Keratinocyte (primary cell): ENCODE data around the gene YAP1. TPM values are rescaled to one million over a fixed set of nuclear protein-coding genes. Genes with fewer than 3 reads are reported as not detected.

Source experiments
- DNase-seq: peaks from one replicate; pipeline ENCODE4 v3.0.0-alpha.2; 2011; ENCODE audit warnings: low read depth, missing footprints, low spot score
- FAIRE-seq: peaks from 2 replicates; lab custom pipeline; 2011; peaks lifted over from hg19 to GRCh38; lab: Jason Lieb, UNC
- H2AFZ ChIP-seq: 2 replicates; pipeline ENCODE4 v1.6.0; 2012; ENCODE audit warnings: low read length, control low read depth, inconsistent platforms; ENCODE audit not compliant: control insufficient read depth
- H3K27ac ChIP-seq: 2 replicates; pipeline ENCODE4 v1.5.1; 2011; ENCODE audit warnings: low read length; ENCODE audit not compliant: control insufficient read depth, insufficient read depth
- H3K27me3 ChIP-seq: 3 replicates; pipeline ENCODE4 v1.6.0; 2011; ENCODE audit warnings: low read length; ENCODE audit not compliant: control insufficient read depth, insufficient read depth; ENCODE audit errors: extremely low read depth
- H3K36me3 ChIP-seq, 2 experiments: 2 replicates in 1 of 2; 3 replicates in 1 of 2; pipeline ENCODE4 v1.5.1; 2011; ENCODE audit warnings: low read length in 2 of 2, mild to moderate bottlenecking in 1 of 2; ENCODE audit not compliant: control insufficient read depth in 2 of 2, insufficient read depth in 2 of 2; ENCODE audit errors: extremely low read depth in 1 of 2
- H3K4me1 ChIP-seq: 3 replicates; pipeline ENCODE4 v1.5.1; 2011; ENCODE audit warnings: low read length; ENCODE audit not compliant: control insufficient read depth, insufficient read depth; ENCODE audit errors: extremely low read depth
- H3K4me2 ChIP-seq: 3 replicates; pipeline ENCODE4 v1.6.0; 2011; ENCODE audit warnings: low read depth, low read length; ENCODE audit not compliant: control insufficient read depth, insufficient read depth; ENCODE audit errors: extremely low read depth
- H3K4me3 ChIP-seq, 3 experiments: fragments of 200-600 bp in 1 of 3; sonication (generic) in 1 of 3; 2 replicates in 2 of 3; 3 replicates in 1 of 3; pipeline ENCODE4 v1.5.1; 2011 to 2016; ENCODE audit warnings: low read length in 3 of 3, mild to moderate bottlenecking in 3 of 3, control low read depth in 2 of 3, inconsistent platforms in 1 of 3, low read depth in 1 of 3, mixed read lengths in 1 of 3, mixed run types in 1 of 3, moderate library complexity in 1 of 3; ENCODE audit not compliant: control insufficient read depth in 2 of 3, insufficient read depth in 2 of 3; ENCODE audit errors: extremely low read depth in 1 of 3
- H3K79me2 ChIP-seq: 2 replicates; pipeline ENCODE4 v1.6.0; 2012; ENCODE audit warnings: low read length; ENCODE audit not compliant: control insufficient read depth, insufficient read depth
- H3K9ac ChIP-seq: 3 replicates; pipeline ENCODE4 v1.6.0; 2011; ENCODE audit warnings: low read length; ENCODE audit not compliant: control insufficient read depth, insufficient read depth; ENCODE audit errors: extremely low read depth
- H3K9me1 ChIP-seq: 3 replicates; pipeline ENCODE4 v1.6.0; 2011; ENCODE audit warnings: low read length; ENCODE audit not compliant: control insufficient read depth, insufficient read depth; ENCODE audit errors: extremely low read depth
- H3K9me3 ChIP-seq: 2 replicates; pipeline ENCODE4 v1.5.1; 2012; ENCODE audit warnings: low read depth, low read length; ENCODE audit not compliant: control insufficient read depth
- H4K20me1 ChIP-seq: 3 replicates; pipeline ENCODE4 v1.6.0; 2011; ENCODE audit warnings: low read length; ENCODE audit not compliant: control insufficient read depth, insufficient read depth; ENCODE audit errors: extremely low read depth
- EZH2 ChIP-seq: IDR thresholded peaks from one replicate; pipeline ENCODE4 v1.6.1; 2012; ENCODE audit warnings: inconsistent platforms, mild to moderate bottlenecking, low read length, moderate library complexity
- dilution Hi-C: fragments of 300-500 bp; cut with MboI; formaldehyde crosslinking; loops from one replicate; pipeline ENCODE4 v1.7.0; 2020; ENCODE audit warnings: low sequenced_read_pairs; ENCODE audit not compliant: extremely low pct_ligation_motif_present
- polyA plus RNA-seq, 5 experiments: library from polyadenylated mRNA; depleted of rRNA in 3 of 5; stranded (reverse) in 3 of 5; stranded (forward) in 1 of 5; unstranded in 1 of 5; fragments of >200 nt; gene quantifications; 1 replicate in 1 of 5; 2 replicates in 3 of 5; 3 replicates in 1 of 5; pipeline versions ENCODE4 v1.2.1 to v1.2.3, GENCODE V29; 2011 to 2012; ENCODE audit warnings: missing spikeins in 2 of 5, low read depth in 1 of 5, low replicate concordance in 1 of 5
- TF ChIP-seq, protein P1 (sequence below), 3 experiments: IDR thresholded peaks in 1 of 3; conservative IDR thresholded peaks in 1 of 3; optimal IDR thresholded peaks in 1 of 3; 2 replicates in 2 of 3; 3 replicates in 1 of 3; pipeline versions ENCODE3 to v1.5.1; 2011; ENCODE audit warnings: low read length in 3 of 3, mild to moderate bottlenecking in 3 of 3, moderate library complexity in 2 of 3, control low read depth in 1 of 3, inconsistent platforms in 1 of 3; ENCODE audit not compliant: insufficient read depth in 2 of 3; ENCODE audit errors: extremely low read depth in 1 of 3

The YAP1 gene
- polyA plus RNA-seq, 1 donor (not counting 4 experiments of a cell fraction or from before 2014, with no cell fraction given), result 105 TPM

- Histone ChIP-seq H4K20me1 (no peaks in the 10 kb centered on the region), H3K4me1 (peaks cover 32% of the 10 kb centered on the region), H3K9me3 (no peaks in the 10 kb centered on the region), H3K9ac (peak overlapping the region; percentile 82), H3K4me2 (peak overlapping the region; percentile 88), H2AFZ (peak overlapping the region; percentile 12), H3K4me3 (peak overlapping the region; percentile 37 to 78 (median 59)), H3K9me1 (no peaks in the 10 kb centered on the region), H3K79me2 (no peaks in the 10 kb centered on the region), H3K27me3 (no peaks in the 10 kb centered on the region), H3K36me3 (no peaks in the 10 kb centered on the region), H3K27ac (peak overlapping the region; percentile 88)
- dilution Hi-C loops, result no loop called here
- FAIRE-seq (peak; percentile 79), DNase-seq (no peak)
- TF ChIP-seq EZH2, result no peak
- TF ChIP-seq, protein P1, sequence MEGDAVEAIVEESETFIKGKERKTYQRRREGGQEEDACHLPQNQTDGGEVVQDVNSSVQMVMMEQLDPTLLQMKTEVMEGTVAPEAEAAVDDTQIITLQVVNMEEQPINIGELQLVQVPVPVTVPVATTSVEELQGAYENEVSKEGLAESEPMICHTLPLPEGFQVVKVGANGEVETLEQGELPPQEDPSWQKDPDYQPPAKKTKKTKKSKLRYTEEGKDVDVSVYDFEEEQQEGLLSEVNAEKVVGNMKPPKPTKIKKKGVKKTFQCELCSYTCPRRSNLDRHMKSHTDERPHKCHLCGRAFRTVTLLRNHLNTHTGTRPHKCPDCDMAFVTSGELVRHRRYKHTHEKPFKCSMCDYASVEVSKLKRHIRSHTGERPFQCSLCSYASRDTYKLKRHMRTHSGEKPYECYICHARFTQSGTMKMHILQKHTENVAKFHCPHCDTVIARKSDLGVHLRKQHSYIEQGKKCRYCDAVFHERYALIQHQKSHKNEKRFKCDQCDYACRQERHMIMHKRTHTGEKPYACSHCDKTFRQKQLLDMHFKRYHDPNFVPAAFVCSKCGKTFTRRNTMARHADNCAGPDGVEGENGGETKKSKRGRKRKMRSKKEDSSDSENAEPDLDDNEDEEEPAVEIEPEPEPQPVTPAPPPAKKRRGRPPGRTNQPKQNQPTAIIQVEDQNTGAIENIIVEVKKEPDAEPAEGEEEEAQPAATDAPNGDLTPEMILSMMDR (optimal IDR thresholded peaks at IDR 0.05 in 1 of 3, IDR thresholded peaks at IDR 0.05 in 1 of 3, conservative IDR thresholded peaks at IDR 0.05 in 1 of 3; ENCODE audit: extremely low read depth in 1 of 3, insufficient read depth in 2 of 3, low read length in 3 of 3), result peak; percentile 59 to 87 (median 77)
Measured at GRCh38 chr11:102268083-102268984, 158.1 kb downstream of the YAP1 start.

DNA sequence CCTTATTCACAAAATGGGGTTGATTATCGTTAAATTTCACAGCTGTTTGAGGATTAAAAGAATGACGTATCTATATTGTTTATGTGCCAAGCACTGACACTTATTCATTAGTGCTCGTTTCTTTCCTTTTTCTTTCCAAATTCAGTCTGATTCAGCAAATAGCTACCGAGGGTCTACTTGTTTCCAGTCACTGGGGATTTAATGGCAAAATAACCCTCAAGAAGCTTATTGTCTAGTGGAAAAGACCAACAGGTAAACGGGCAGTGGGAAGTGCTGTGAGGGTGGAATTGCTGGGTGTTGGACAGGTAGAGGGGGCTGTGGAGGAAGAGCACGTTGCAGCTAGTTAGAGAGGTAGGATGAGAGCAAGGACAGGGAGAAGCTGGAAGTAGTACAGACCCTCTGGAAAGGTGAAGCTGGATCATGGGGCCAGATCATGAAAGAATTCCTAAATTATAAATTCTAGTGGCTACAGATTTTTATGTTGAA, 158.8 kb downstream of the YAP1 start:
- H3K9me3 ChIP-seq, result no peaks in the 10 kb centered on the region

More for the DNA sequence above, 158.8 kb downstream of the YAP1 start:
- peak overlapping the region; percentile 74 for H3K9ac ChIP-seq
- no peaks in the 10 kb centered on the region for H3K79me2 ChIP-seq
- DNase-seq, result no peak
- TF ChIP-seq EZH2, result no peak
- TF ChIP-seq, protein P1 (optimal IDR thresholded peaks at IDR 0.05 in 1 of 3, IDR thresholded peaks at IDR 0.05 in 1 of 3, conservative IDR thresholded peaks at IDR 0.05 in 1 of 3; ENCODE audit: extremely low read depth in 1 of 3, insufficient read depth in 2 of 3, low read length in 3 of 3), result peak in 2 of 3 experiments; percentile 5 to 44
- no peaks in the 10 kb centered on the region for H4K20me1 ChIP-seq
- H3K4me3 ChIP-seq, result peak overlapping the region; percentile 3 to 73 (median 59)
- FAIRE-seq, result peak; percentile 13
- dilution Hi-C loops, result no loop called here
- no peaks in the 10 kb centered on the region for H3K36me3 ChIP-seq
- no peaks in the 10 kb centered on the region for H3K9me1 ChIP-seq
- peak overlapping the region; percentile 4 for H2AFZ ChIP-seq
- H3K4me2 ChIP-seq, result peak overlapping the region; percentile 88
- H3K4me1 ChIP-seq, result peaks cover 32% of the 10 kb centered on the region
- H3K27ac ChIP-seq, result peak overlapping the region; percentile 85
- no peaks in the 10 kb centered on the region for H3K27me3 ChIP-seq
